Measurements from ENCODE around the gene FGF7.
"Not testable (repeated sequence)": the region's sequence is repeated elsewhere in the genome, so short reads cannot be mapped to it uniquely, and the experiment has no call there.

Gene FGF7

GRCh38 chr15:49423021-49423420 lies at the start of gene FGF7:
Gene FGF7 (plus strand): TSS chr15:49423242. CDS start chr15:49424298, 1,056 bp downstream.
- no peak for DNase-seq

- no peak for DNase-seq
These were observed 43.0 kb upstream of the FGF7 start for GRCh38 chr15:49379996-49380395.

DNA sequence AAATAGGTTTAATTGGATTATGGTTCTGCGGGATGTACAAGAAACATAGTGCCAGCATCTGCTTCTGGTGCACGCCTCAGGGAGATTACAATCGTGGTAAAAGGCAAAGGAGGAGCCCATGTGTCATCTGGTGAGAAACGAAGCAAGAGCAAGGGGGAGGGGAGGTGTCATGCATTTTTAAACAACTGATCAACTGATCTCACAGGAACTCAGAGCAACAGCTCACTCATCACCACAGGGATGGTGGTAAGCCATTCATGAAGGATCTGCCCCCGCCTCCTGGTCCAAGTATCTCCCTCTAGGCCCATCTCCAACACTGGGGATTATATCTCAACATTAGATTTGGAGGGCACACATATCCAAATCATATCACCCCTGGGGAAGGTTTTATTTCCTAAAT lies 42.1 kb upstream of the FGF7 start:
- DNase-seq, result no peak

DNA sequence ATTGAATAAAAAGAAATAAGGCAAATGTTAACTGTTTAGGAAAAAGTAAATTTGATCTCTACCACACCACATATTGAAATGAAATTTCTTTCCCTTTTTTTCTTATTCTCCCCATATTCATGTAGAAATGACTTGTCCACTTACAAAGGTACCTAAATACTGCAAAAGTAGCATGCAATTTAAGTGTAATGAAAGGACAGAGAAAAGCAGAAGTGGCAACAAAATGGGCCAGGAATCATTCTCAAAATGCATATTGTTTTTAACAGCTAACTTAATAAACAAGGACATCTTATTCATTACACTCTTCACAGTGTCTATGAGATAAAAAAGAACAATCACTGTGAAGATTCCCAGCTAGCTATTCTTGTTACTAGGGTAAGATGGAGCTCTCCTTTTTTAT lies 40.6 kb upstream of the FGF7 start:
- no peak for DNase-seq

- DNase-seq, result no peak
These were observed 39.8 kb upstream of the FGF7 start for GRCh38 chr15:49383266-49383665.

DNA sequence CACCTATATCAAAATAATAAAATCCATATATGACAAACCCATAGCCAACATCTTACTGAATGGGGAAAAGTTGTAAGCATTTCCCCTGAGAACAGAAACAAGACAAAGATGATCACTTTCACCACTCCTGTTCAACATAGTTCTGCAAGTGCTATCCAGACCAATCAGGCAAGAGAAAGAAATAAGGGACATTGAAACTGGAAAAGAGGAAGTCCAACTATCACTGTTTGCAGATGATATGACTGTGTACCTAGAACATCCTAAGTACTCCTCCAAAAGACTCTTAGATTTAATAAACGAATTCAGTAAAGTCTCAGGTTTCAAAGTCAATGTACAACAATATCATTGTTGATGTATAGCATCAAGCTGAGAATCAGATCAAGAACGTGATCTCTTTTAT lies 35.6 kb upstream of the FGF7 start:
- DNase-seq, result no peak

GRCh38 chr15:49402515-49403296 lies 20.3 kb upstream of the FGF7 start:
- not testable (repeated sequence) for DNase-seq

- DNase-seq, result no peak
These were observed 16.5 kb upstream of the FGF7 start for GRCh38 chr15:49406352-49407118.

- no peak for DNase-seq
These were observed 12.4 kb upstream of the FGF7 start for GRCh38 chr15:49410641-49411040.

- no peak for DNase-seq
These were observed 10.2 kb upstream of the FGF7 start for GRCh38 chr15:49412797-49413196.

DNA sequence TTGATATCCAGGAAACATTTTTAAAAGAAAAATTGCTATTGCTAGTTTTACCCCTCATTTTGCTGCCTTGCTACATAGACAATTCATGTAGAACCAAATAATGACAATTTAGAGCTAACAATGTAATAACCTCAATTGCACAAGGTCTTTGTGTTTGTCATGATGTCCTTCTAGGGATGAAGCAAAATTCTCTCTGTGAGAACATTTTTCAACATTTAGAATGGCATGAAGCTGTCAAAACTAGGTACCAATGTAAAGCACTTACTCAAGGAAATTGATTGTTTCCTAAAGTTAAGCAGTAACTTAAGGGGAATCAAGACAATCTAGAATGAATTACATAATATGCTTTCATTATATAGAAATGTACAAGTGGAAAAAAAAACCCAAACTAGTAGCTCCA lies 7.9 kb upstream of the FGF7 start:
- DNase-seq, result no peak

- no peak for DNase-seq
These were observed 7.4 kb upstream of the FGF7 start for GRCh38 chr15:49415638-49416037.

DNA sequence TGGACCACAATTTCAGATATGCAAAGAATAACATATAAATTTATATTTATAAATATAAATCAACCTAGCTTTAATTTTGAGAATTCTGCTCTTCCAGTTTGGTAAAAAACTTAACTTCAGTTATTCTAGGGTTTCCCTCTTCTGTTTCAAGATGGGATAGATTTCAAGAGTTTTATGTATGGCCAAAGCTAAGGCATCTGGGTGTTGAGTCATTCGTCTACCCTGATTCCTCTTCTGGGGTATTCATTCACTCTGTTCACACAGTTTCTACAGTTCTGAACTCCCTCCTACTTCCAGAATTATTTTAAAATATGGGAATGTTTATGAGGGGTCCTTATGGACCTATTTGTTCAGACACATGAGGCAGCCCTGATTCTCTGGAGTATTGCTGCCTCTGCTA lies 4.2 kb upstream of the FGF7 start:
- no peak for DNase-seq

GRCh38 chr15:49421991-49422390 lies 1.1 kb upstream of the FGF7 start:
- DNase-seq, result peak; percentile 8

DNA sequence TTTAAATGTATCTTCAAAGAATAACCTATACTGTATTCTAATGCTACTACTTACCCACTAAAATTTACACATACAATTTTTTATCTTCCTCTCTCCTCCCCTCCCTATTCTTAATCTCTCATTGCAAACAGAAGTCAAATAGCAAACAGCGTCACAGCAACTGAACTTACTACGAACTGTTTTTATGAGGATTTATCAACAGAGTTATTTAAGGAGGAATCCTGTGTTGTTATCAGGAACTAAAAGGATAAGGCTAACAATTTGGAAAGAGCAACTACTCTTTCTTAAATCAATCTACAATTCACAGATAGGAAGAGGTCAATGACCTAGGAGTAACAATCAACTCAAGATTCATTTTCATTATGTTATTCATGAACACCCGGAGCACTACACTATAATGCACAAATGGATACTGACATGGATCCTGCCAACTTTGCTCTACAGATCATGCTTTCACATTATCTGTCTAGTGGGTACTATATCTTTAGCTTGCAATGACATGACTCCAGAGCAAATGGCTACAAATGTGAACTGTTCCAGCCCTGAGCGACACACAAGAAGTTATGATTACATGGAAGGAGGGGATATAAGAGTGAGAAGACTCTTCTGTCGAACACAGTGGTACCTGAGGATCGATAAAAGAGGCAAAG lies 984 bp downstream of the FGF7 start:
- no peak for DNase-seq

DNA sequence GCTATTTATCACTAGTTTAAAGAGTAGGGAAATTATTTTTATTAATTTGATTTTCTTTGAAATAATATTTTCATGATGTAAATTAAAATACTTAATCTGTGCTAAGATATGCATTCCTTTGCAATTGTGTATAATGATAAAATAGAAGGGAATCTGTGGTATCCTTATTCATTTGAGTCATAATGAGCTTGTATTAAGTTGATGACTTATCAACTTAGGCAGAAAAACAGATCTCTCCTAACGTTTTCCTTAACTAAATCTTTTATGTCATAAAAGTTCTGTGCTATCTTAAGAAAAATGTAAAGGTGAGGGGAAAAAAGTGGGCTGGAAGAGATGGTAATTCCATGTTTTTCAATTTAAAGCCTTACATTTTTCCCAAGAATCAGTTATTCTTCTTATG lies 1.9 kb downstream of the FGF7 start:
- no peak for DNase-seq

GRCh38 chr15:49427372-49427771 lies 4.3 kb downstream of the FGF7 start:
- DNase-seq, result no peak

DNA sequence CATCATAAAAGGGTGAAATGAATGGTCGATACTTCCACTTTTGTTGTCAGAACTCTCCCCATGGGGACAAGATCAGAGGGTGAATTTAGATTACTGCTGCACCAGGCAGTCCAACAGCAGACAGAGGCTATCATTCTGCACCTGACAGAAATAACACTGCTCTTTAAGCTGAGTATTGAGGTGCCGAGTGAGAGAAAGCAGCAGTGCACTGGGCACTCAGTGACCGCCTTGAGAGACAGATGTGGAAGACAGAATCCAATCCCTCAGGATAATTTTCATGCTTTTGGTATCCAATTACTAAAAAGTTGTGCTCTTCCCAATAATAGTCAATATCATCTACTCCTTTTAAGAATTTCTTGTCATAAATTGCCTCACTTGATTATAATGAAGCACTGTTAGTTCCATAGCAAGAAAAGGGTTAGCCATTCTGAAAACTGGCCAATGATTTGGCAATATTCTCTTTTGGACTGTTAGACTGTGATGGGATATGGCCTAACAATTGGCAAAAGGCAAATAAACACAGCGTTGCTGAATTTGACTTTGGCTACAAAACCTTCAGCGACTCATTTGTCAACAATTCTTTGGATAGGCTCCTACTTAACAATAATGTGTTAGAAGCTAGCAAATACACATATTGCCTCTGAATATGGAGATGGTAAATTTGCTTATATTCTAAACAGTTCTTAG lies 5.5 kb downstream of the FGF7 start:
- DNase-seq, result no peak

DNA sequence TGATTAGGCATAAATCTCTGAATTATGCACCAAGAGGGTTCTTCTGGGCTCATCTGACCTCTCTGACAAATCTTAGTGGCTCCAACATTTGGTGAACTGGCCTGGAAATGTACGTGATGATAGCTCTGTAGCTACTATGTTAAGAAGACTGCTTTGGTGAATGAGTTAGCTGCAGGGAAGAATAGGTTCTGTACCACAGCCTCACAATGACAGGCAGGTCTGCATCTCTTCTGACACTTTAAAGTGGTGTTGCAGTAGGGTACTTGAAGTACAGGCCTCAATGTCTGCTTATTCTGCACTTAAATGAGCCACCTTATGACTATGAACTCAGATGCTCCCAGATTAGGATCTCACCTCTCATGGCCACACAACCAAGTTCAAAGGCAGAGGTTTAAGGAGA lies 7.0 kb downstream of the FGF7 start:
- DNase-seq, result no peak

GRCh38 chr15:49435174-49435573 lies 12.1 kb downstream of the FGF7 start:
- DNase-seq, result no peak

DNA sequence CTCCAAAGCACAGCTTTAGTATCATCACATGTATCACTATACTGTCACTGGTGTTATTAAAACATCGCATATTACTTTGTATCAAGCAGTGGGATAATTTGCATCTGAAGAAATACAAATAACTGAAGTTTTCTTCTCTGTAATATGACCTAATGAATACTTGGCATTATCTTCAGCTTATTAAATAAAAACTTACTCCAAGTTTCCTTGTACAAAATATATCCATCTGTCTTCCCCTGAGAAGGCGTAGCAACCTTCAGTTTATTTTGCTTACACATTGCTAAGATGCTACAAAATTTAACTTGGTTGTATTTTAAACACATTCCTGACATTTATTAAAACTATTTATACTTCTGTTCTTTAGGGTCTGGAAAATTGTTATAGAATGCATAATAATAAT lies 13.7 kb downstream of the FGF7 start:
- no peak for DNase-seq

DNA sequence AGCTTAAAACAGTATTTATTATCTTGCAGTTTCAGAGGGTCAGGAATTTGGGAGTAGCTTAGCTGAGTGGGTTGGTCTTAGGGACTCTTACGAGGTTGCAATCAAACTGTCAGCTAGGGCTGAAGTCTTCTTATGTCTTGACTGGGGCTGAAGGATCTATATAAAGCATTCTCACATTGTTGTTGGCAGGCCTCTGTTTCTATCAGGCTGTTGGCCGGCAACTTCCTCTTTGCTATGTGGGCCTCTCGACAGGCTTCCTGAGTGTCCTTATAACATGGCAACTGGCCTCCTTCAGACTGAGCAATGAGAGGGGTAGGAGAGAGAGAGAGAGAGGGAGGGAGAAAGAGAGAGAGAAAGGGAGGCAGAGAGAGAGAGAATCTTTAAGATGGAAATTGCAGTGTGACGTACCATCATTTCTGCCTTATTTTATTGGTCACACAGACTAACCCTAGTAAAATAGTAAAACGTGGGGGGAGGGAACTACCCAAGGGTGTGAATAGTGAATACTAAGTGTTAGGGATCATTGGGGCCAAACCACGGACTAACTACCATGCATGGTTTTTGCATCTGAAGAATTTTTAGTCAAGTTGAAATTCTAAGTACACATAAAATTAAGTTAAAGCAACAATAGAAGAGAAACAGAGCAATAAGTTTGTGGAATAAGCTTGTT lies 16.1 kb downstream of the FGF7 start:
- no peak for DNase-seq
